Upper lobe of left lung (tissue), 6 donors: ENCODE measurements around the gene ATXN7L2. TPM values are rescaled to one million over a fixed set of nuclear protein-coding genes. Genes with fewer than 3 reads are reported as not detected.

ENCODE experiments used
- ATAC-seq, 2 donors: fragments of 200-7000 bp; cut with Tn5 transposase; one replicate each; pipeline ENCODE4 v1.9.1; 2022; ENCODE audit warnings: mild to moderate bottlenecking in 2 of 2, moderate library complexity in 2 of 2; ENCODE audit not compliant: low FRiP score in 2 of 2
- DNase-seq, 2 donors: peaks; one replicate each; pipeline ENCODE4 v3.0.0-alpha.2; 2019 to 2020
- H3K27ac ChIP-seq, 4 donors: fragments of 200-600 bp; sonication (generic); one replicate each; pipeline ENCODE4 v1.5.1; 2016 to 2019
- H3K27me3 ChIP-seq, 4 donors: fragments of 200-600 bp; sonication (generic); one replicate each; pipeline ENCODE4 v1.5.1; 2017 to 2019
- H3K36me3 ChIP-seq, 4 donors: fragments of 200-600 bp; sonication (generic); one replicate each; pipeline ENCODE4 v1.5.1; 2016 to 2019
- H3K4me1 ChIP-seq, 4 donors: fragments of 200-600 bp; sonication (generic); one replicate each; pipeline ENCODE4 v1.5.1; 2018 to 2019
- H3K4me3 ChIP-seq, 4 donors: fragments of 200-600 bp; sonication (generic); one replicate each; pipeline ENCODE4 v1.5.1; 2017 to 2019; ENCODE audit warnings: mild to moderate bottlenecking in 2 of 4, moderate library complexity in 1 of 4
- H3K9me3 ChIP-seq, 4 donors: fragments of 200-600 bp; sonication (generic); one replicate each; pipeline ENCODE4 v1.5.1; 2018 to 2019
- CTCF ChIP-seq, 6 experiments: fragments of 450-650 bp in 4 of 6; fragments of 200-600 bp in 2 of 6; sonication (generic) in 2 of 6; IDR thresholded peaks; one replicate each; pipeline ENCODE4 v1.5.1; 2016 to 2019; ENCODE audit warnings: antibody characterized with exemption in 6 of 6
- EP300 ChIP-seq, 4 donors: sonication (generic); formaldehyde crosslinking; IDR thresholded peaks; one replicate each; pipeline ENCODE4 v1.5.1; 2017; ENCODE audit warnings: antibody characterized with exemption in 4 of 4, control low read depth in 2 of 4
- POLR2A ChIP-seq, 4 donors: fragments of 450-650 bp; IDR thresholded peaks; one replicate each; pipeline ENCODE4 v1.5.1; 2016 to 2017; ENCODE audit warnings: antibody characterized with exemption in 4 of 4, mild to moderate bottlenecking in 2 of 4
- POLR2AphosphoS5 ChIP-seq, 2 donors: sonication (generic); formaldehyde crosslinking; IDR thresholded peaks; one replicate each; pipeline ENCODE4 v1.5.1; 2017; ENCODE audit warnings: antibody characterized with exemption in 2 of 2
- WGBS, 2 donors: methylation state at CpG; one replicate each; pipeline ENCODE4 v1.1.5; 2017 to 2018; 5-methylcytosine and 5-hydroxymethylcytosine counted together
- total RNA-seq, 6 donors: library from RNA; depleted of rRNA in 4 of 6; stranded (reverse); fragments of >200 nt in 4 of 6; gene quantifications; one replicate each; pipeline versions ENCODE4 v1.1.0 to v1.2.1, GENCODE V29; 2016 to 2021
- donor health status: DM: no; HTN: no; CAD: no; lungs with moderate emphysema.
- donor health status: DM: no; HTN: yes; CAD: no; lungs with severe emphysema.

The ATXN7L2 gene
- total RNA-seq, 6 donors from 2014 or later: 2.3 to 19.9 (median 5.3) TPM

DNA sequence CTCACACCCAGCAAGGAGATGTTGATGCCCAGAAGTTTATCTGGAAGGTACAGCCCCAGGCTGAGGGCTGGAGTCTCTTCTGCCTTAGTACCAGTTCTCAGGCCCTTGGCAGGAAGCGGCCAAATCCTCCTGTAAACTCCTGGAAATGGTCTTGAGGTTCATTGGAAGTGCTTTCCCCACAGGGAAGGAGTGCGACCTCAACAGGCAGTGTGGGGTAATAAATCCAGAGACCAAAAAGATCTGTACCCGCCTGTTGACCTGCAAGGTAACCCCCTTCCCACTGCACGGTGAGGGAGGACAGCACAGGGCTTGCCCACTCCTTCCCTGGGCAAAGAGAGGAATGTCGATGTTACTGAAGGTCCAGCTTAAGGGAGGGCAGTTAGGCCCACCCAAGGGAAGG lies 4.5 kb downstream of the ATXN7L2 start:
- peaks cover 0 to 18% (median 6%) of the 10 kb centered on the region in 4 donors for H3K36me3 ChIP-seq
- H3K4me1 ChIP-seq: peaks cover 15 to 24% (median 15%) of the 10 kb centered on the region in 4 donors
- no peak overlapping the region for H3K4me3 ChIP-seq
- ATAC-seq (no peak), DNase-seq (no peak)
- H3K9me3 ChIP-seq: no peaks in the 10 kb centered on the region
- no peaks in the 10 kb centered on the region for H3K27me3 ChIP-seq
- 80 to 83% methylated on average over 4 to 5 of the region's 5 CpGs for WGBS, 2 donors
- no peak for TF ChIP-seq POLR2AphosphoS5 (IDR thresholded peaks at IDR 0.05)
- H3K27ac ChIP-seq: no peak overlapping the region

- WGBS, 2 donors: 93 to 95% methylated on average over 6 to 12 of the region's 12 CpGs
- Histone ChIP-seq H3K36me3 (peaks cover 0 to 18% (median 6%) of the 10 kb centered on the region in 4 donors), H3K4me3 (no peak overlapping the region), H3K4me1 (peaks cover 18 to 26% (median 18%) of the 10 kb centered on the region in 4 donors), H3K27ac (no peak overlapping the region), H3K9me3 (no peaks in the 10 kb centered on the region), H3K27me3 (peaks cover 0 to 2% (median 0%) of the 10 kb centered on the region in 4 donors)
- peak in 1 of 2 donors; percentile 59 for DNase-seq
- TF ChIP-seq POLR2A (IDR thresholded peaks at IDR 0.05): no peak
- no peak for TF ChIP-seq POLR2AphosphoS5 (IDR thresholded peaks at IDR 0.05)
- no peak for TF ChIP-seq EP300 (IDR thresholded peaks at IDR 0.05)
- TF ChIP-seq CTCF (IDR thresholded peaks at IDR 0.05): no peak
- no peak for ATAC-seq
These were observed 5.0 kb downstream of the ATXN7L2 start for GRCh38 chr1:109488696-109489095.

- peaks cover 16 to 24% (median 17%) of the 10 kb centered on the region in 4 donors for H3K4me1 ChIP-seq
- peaks cover 0 to 3% (median 0%) of the 10 kb centered on the region in 4 donors for H3K27me3 ChIP-seq
- WGBS, 2 donors: 84 to 88% methylated on average over 9 to 11 of the region's 11 CpGs
- H3K9me3 ChIP-seq: no peaks in the 10 kb centered on the region
- peak; percentile 46 to 47 for DNase-seq
- TF ChIP-seq POLR2AphosphoS5 (IDR thresholded peaks at IDR 0.05): no peak
- no peak for TF ChIP-seq POLR2A (IDR thresholded peaks at IDR 0.05)
- TF ChIP-seq CTCF (IDR thresholded peaks at IDR 0.05): peak; percentile 53 to 85 (median 70)
- TF ChIP-seq EP300 (IDR thresholded peaks at IDR 0.05): no peak
- H3K27ac ChIP-seq: no peak overlapping the region
- peaks cover 0 to 18% (median 6%) of the 10 kb centered on the region in 4 donors for H3K36me3 ChIP-seq
- ATAC-seq: peak; percentile 52 to 60
- H3K4me3 ChIP-seq: no peak overlapping the region
These were observed 6.6 kb downstream of the ATXN7L2 start for GRCh38 chr1:109490029-109490933.

DNA sequence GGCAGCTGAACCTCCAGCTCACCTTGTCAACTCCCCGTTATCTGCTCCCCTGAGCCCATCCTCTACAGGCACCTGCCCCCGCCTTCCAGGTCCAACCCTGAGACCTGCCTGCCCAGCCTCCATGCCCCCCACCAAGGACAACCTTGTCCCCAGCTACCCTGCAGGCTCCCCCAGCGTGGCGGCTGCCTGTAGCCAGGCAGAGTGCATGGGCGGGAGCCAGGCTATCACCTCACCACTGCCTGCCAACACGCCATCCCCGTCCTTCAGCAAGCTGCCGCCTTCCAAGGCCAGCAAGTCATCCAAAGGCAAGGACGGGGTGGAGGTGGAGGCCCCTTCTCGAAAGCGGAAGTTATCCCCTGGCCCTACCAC lies 7.2 kb downstream of the ATXN7L2 start:
- peaks cover 0 to 3% (median 0%) of the 10 kb centered on the region in 4 donors for H3K27me3 ChIP-seq
- no peak overlapping the region for H3K27ac ChIP-seq
- no peak overlapping the region for H3K4me3 ChIP-seq
- DNase-seq (peak in 1 of 2 donors; percentile 59), ATAC-seq (no peak)
- WGBS, 2 donors: 93 to 95% methylated on average over 11 of the region's 11 CpGs
- H3K9me3 ChIP-seq: no peaks in the 10 kb centered on the region
- peaks cover 0 to 21% (median 8%) of the 10 kb centered on the region in 4 donors for H3K36me3 ChIP-seq
- TF ChIP-seq EP300 (IDR thresholded peaks at IDR 0.05): no peak
- TF ChIP-seq POLR2A (IDR thresholded peaks at IDR 0.05): no peak
- no peak for TF ChIP-seq CTCF (IDR thresholded peaks at IDR 0.05)
- TF ChIP-seq POLR2AphosphoS5 (IDR thresholded peaks at IDR 0.05): no peak
- peaks cover 15 to 24% (median 18%) of the 10 kb centered on the region in 4 donors for H3K4me1 ChIP-seq

- no peak for TF ChIP-seq POLR2A (IDR thresholded peaks at IDR 0.05)
- no peak for TF ChIP-seq POLR2AphosphoS5 (IDR thresholded peaks at IDR 0.05)
- TF ChIP-seq CTCF (IDR thresholded peaks at IDR 0.05): no peak
- no peak for TF ChIP-seq EP300 (IDR thresholded peaks at IDR 0.05)
- peaks cover 0 to 3% (median 0%) of the 10 kb centered on the region in 4 donors for H3K27me3 ChIP-seq
- DNase-seq (peak in 1 of 2 donors; percentile 37), ATAC-seq (no peak)
- H3K9me3 ChIP-seq: no peaks in the 10 kb centered on the region
- peaks cover 15 to 24% (median 18%) of the 10 kb centered on the region in 4 donors for H3K4me1 ChIP-seq
- H3K36me3 ChIP-seq: peaks cover 0 to 26% (median 13%) of the 10 kb centered on the region in 4 donors
- no peak overlapping the region for H3K4me3 ChIP-seq
- WGBS, 2 donors: 89 to 96% methylated on average over 5 to 6 of the region's 8 CpGs
- no peak overlapping the region for H3K27ac ChIP-seq
These were observed 7.7 kb downstream of the ATXN7L2 start for GRCh38 chr1:109491372-109491771.
